ENCODE measurements around the gene FXYD6. TPM values are rescaled to one million over a fixed set of nuclear protein-coding genes. Genes with fewer than 3 reads are reported as not detected.

Gene FXYD6
- polyA plus RNA-seq, 2 of the 4 experiments (the other 2 are of a cell fraction) = 0.26 to 0.49 TPM

GRCh38 chr11:117830674-117831351, 45.6 kb downstream of the FXYD6 start:
- peak overlapping the region in 1 of 2 experiments; percentile 16; a peak in 1 of 6 replicates for H3K27ac ChIP-seq
- CTCF ChIA-PET = interaction anchor here (1.1 to 5.0 kb wide), 6 partner anchors 13 to 405 kb away, joined by 3 to 37 read pairs (median 8); no protein-coding TSS in a partner anchor
- H3K9me3 ChIP-seq = no peaks in the 10 kb centered on the region
- H3K4me3 ChIP-seq = no peak overlapping the region
- WGBS (ENCODE audit: missing lambda C conversion rate) = 67% methylated on average over 5 of the region's 6 CpGs
- FAIRE-seq (no peak), DNase-seq (ENCODE audit: low read depth in 1 of 2, low spot score in 1 of 2) (no peak), ATAC-seq (no peak)
- H3K4me2 ChIP-seq = no peak overlapping the region
- TF ChIP-seq PBX3 (IDR thresholded peaks at IDR 0.05) = no peak
- TF ChIP-seq FOSL2 (IDR thresholded peaks at IDR 0.05) = no peak
- TF ChIP-seq FOSL2 (CRISPR knock-in tag; IDR thresholded peaks at IDR 0.05) = no peak
- TF ChIP-seq, protein P1, sequence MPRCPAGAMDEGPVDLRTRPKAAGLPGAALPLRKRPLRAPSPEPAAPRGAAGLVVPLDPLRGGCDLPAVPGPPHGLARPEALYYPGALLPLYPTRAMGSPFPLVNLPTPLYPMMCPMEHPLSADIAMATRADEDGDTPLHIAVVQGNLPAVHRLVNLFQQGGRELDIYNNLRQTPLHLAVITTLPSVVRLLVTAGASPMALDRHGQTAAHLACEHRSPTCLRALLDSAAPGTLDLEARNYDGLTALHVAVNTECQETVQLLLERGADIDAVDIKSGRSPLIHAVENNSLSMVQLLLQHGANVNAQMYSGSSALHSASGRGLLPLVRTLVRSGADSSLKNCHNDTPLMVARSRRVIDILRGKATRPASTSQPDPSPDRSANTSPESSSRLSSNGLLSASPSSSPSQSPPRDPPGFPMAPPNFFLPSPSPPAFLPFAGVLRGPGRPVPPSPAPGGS (IDR thresholded peaks at IDR 0.05) = no peak
- TF ChIP-seq SMC3 (IDR thresholded peaks at IDR 0.05) = no peak
- no peak for TF ChIP-seq POLR2A (IDR thresholded peaks at IDR 0.05; ENCODE audit: low read length)
- no peak for TF ChIP-seq KDM5A (IDR thresholded peaks at IDR 0.05)
- no peak for TF ChIP-seq MAZ (IDR thresholded peaks at IDR 0.05; ENCODE audit: borderline replicate concordance, low read depth, low read length)
- TF ChIP-seq NPAS2 (CRISPR knock-in tag; IDR thresholded peaks at IDR 0.05; ENCODE audit: borderline replicate concordance) = no peak
- no peak for TF ChIP-seq RCOR1 (IDR thresholded peaks at IDR 0.05; ENCODE audit: low read depth, low read length)
- TF ChIP-seq CHD4 (IDR thresholded peaks at IDR 0.05; ENCODE audit: borderline replicate concordance) = no peak
- TF ChIP-seq FOSB (CRISPR knock-in tag; IDR thresholded peaks at IDR 0.05) = no peak
- TF ChIP-seq, protein P2, sequence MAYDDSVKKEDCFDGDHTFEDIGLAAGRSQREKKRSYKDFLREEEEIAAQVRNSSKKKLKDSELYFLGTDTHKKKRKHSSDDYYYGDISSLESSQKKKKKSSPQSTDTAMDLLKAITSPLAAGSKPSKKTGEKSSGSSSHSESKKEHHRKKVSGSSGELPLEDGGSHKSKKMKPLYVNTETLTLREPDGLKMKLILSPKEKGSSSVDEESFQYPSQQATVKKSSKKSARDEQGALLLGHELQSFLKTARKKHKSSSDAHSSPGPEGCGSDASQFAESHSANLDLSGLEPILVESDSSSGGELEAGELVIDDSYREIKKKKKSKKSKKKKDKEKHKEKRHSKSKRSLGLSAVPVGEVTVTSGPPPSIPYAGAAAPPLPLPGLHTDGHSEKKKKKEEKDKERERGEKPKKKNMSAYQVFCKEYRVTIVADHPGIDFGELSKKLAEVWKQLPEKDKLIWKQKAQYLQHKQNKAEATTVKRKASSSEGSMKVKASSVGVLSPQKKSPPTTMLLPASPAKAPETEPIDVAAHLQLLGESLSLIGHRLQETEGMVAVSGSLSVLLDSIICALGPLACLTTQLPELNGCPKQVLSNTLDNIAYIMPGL (CRISPR knock-in tag; IDR thresholded peaks at IDR 0.05; ENCODE audit: borderline replicate concordance) = no peak
- TF ChIP-seq PHF8 (IDR thresholded peaks at IDR 0.05; ENCODE audit: borderline replicate concordance, low read depth) = no peak
- no peak for TF ChIP-seq EHMT2 (IDR thresholded peaks at IDR 0.05; ENCODE audit: low read depth)
- no peak for TF ChIP-seq TFCP2L1 (CRISPR knock-in tag; IDR thresholded peaks at IDR 0.05)
- TF ChIP-seq HOXA7 (CRISPR knock-in tag; IDR thresholded peaks at IDR 0.05) = no peak
- TF ChIP-seq CHD2 (IDR thresholded peaks at IDR 0.05; ENCODE audit: low read length, partially characterized antibody) = no peak
- no peak for TF ChIP-seq CBX8 (IDR thresholded peaks at IDR 0.05)
- H3K4me1 ChIP-seq = peaks cover 40% of the 10 kb centered on the region
- POLR2A ChIA-PET = no interaction called here

- no peak overlapping the region for H3K4me2 ChIP-seq
- no peak for FAIRE-seq
- no peak overlapping the region for H3K4me3 ChIP-seq
- H3K4me1 ChIP-seq = peaks cover 48% of the 10 kb centered on the region
- 88% methylated on average over 14 of the region's 14 CpGs for WGBS (ENCODE audit: missing lambda C conversion rate)
- no peak for ATAC-seq
- no peak for DNase-seq (ENCODE audit: low read depth in 1 of 2, low spot score in 1 of 2)
- no peak for TF ChIP-seq MYC (IDR thresholded peaks at IDR 0.05; ENCODE audit: borderline replicate concordance, low read length)
- H3K27ac ChIP-seq = no peak overlapping the region
- no peaks in the 10 kb centered on the region for H3K9me3 ChIP-seq
- ChIA-PET CTCF (interaction anchor here (4.9 kb wide), 1 partner anchor 12 kb away, joined by 37 read pairs; no protein-coding TSS in a partner anchor), POLR2A (no interaction called here)
Observed at GRCh38 chr11:117830072-117830471, 46.4 kb downstream of the FXYD6 start.

GRCh38 chr11:117829369-117829725, 47.1 kb downstream of the FXYD6 start:
- 65% methylated on average over 3 of the region's 7 CpGs for WGBS (ENCODE audit: missing lambda C conversion rate)
- CTCF ChIA-PET = no interaction called here
- ATAC-seq = no peak

More at GRCh38 chr11:117829369-117829725, 47.1 kb downstream of the FXYD6 start:
- Histone ChIP-seq H3K4me3 (no peak overlapping the region), H3K4me2 (peak overlapping the region; percentile 50), H3K27ac (peak overlapping the region; percentile 62 to 80; a peak in 5 of 6 replicates), H3K9me3 (no peaks in the 10 kb centered on the region), H3K4me1 (peaks cover 55% of the 10 kb centered on the region)
- DNase-seq (ENCODE audit: low read depth in 1 of 2, low spot score in 1 of 2) = no peak
- no peak for FAIRE-seq
- POLR2A ChIA-PET = no interaction called here
- TF ChIP-seq EHMT2 (IDR thresholded peaks at IDR 0.05; ENCODE audit: low read depth) = no peak
- no peak for TF ChIP-seq MAX (IDR thresholded peaks at IDR 0.05)
- no peak for TF ChIP-seq PHF8 (IDR thresholded peaks at IDR 0.05; ENCODE audit: borderline replicate concordance, low read depth)
- TF ChIP-seq ZC3H11A (IDR thresholded peaks at IDR 0.05) = no peak
- no peak for TF ChIP-seq REST (IDR thresholded peaks at IDR 0.05)
- TF ChIP-seq SMC3 (IDR thresholded peaks at IDR 0.05) = no peak
- no peak for TF ChIP-seq BHLHE40 (IDR thresholded peaks at IDR 0.05; ENCODE audit: low read depth, low read length)
- no peak for TF ChIP-seq TFCP2L1 (CRISPR knock-in tag; IDR thresholded peaks at IDR 0.05)
- no peak for TF ChIP-seq MAFK (IDR thresholded peaks at IDR 0.05; ENCODE audit: partially characterized antibody)
- TF ChIP-seq RCOR1 (IDR thresholded peaks at IDR 0.05; ENCODE audit: low read depth, low read length) = no peak
- TF ChIP-seq CEBPB (IDR thresholded peaks at IDR 0.05) = no peak
- TF ChIP-seq CHD4 (IDR thresholded peaks at IDR 0.05; ENCODE audit: borderline replicate concordance) = no peak
